Activated CD8-positive, alpha-beta memory T cell treated with anti-CD3 and anti-CD28 coated beads, Interleukin-2, amount 50 U/mL, for 48 hours (primary cell): ENCODE measurements around the gene RPS17.
"Not testable (repeated sequence)": the region's sequence is repeated elsewhere in the genome, so short reads cannot be mapped to it uniquely, and the experiment has no call there.

Source experiments
- DNase-seq: peaks from one replicate; pipeline ENCODE4 v3.0.0-alpha.2; 2020

The RPS17 gene

GRCh38 chr15:82545478-82545877, 5.2 kb upstream of the RPS17 start:
- no peak for DNase-seq

- DNase-seq = no peak
These were observed 4.7 kb upstream of the RPS17 start for GRCh38 chr15:82545002-82545401.

GRCh38 chr15:82544431-82544830, 4.2 kb upstream of the RPS17 start:
- no peak for DNase-seq

GRCh38 chr15:82543160-82543559, 2.9 kb upstream of the RPS17 start:
- no peak for DNase-seq

GRCh38 chr15:82540984-82541431, 751 bp upstream of the RPS17 start:
- DNase-seq = peak; percentile 66

GRCh38 chr15:82539691-82540054, 584 bp downstream of the RPS17 start:
- DNase-seq = no peak

- DNase-seq = peak; percentile 67
These were observed 1.1 kb downstream of the RPS17 start for GRCh38 chr15:82538961-82539690.

GRCh38 chr15:82537351-82537908, 2.8 kb downstream of the RPS17 start:
- DNase-seq = no peak

GRCh38 chr15:82536409-82537350, 3.6 kb downstream of the RPS17 start:
- DNase-seq = peak; percentile 58

GRCh38 chr15:82535566-82536408, 4.5 kb downstream of the RPS17 start:
- peak; percentile 70 for DNase-seq

GRCh38 chr15:82535151-82535550, 5.1 kb downstream of the RPS17 start:
- DNase-seq = peak; percentile 54

- DNase-seq = peak; percentile 49
These were observed 5.8 kb downstream of the RPS17 start for GRCh38 chr15:82534457-82534861.

GRCh38 chr15:82533801-82534200, 6.5 kb downstream of the RPS17 start:
- peak; percentile 55 for DNase-seq

- peak; percentile 50 for DNase-seq
These were observed 7.2 kb downstream of the RPS17 start for GRCh38 chr15:82532991-82533481.

- DNase-seq = no peak
These were observed 7.8 kb downstream of the RPS17 start for GRCh38 chr15:82532383-82532990.

- DNase-seq = peak; percentile 48
These were observed 8.5 kb downstream of the RPS17 start for GRCh38 chr15:82531496-82532382.

- peak; percentile 82 for DNase-seq
These were observed 9.5 kb downstream of the RPS17 start for GRCh38 chr15:82530606-82531379.

GRCh38 chr15:82530006-82530405, 10.3 kb downstream of the RPS17 start:
- DNase-seq = peak; percentile 44

GRCh38 chr15:82513587-82513986, 26.7 kb downstream of the RPS17 start:
- not testable (repeated sequence) for DNase-seq

GRCh38 chr15:82507693-82508092, 32.6 kb downstream of the RPS17 start:
- not testable (repeated sequence) for DNase-seq
